ENCODE measurements around the gene BACH2. TPM values are rescaled to one million over a fixed set of nuclear protein-coding genes. Genes with fewer than 3 reads are reported as not detected.

Gene BACH2
- total RNA-seq, 2 experiments from 2014 or later: 75.1 to 77.9 TPM

DNA sequence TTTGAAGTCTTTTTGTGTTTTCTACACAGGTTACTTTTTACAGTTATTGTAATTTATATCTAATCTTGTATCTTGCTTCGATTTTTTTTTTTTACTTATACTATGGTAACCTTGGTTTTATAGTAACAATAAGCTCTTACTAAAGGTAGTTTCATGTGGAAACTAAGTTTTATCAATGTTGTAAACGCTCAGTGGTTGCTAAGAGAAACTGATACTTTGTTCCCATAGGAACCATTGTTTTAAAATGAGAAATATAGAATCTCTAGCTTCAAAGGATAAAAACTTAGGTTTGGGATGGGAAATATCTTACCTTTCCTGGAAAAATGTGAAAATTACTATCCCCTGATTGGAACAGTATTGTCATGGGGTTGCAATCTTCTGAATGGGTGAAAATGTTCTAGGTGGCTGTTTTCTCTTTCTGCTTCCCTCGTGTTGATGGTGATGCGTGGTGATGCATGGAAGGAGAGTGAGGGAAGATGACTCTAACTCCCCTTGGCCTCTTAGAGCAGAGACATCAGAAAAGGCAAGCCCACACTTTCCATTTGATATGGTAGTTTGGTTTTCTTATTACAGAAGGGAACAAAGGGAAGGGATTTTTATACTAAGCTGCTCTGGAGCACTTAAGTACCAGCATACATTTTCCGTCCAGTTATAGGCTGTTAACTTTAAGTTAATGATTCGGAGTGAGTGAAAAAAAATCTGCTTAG, 23.5 kb upstream of the BACH2 start:
- Mint-ChIP-seq H3K27ac (peak overlapping the region; percentile 71), H3K36me3 (ENCODE audit: low read depth) (no peaks in the 10 kb centered on the region), H3K4me3 (peak overlapping the region; percentile 3), H3K9me3 (no peaks in the 10 kb centered on the region), H3K4me1 (ENCODE audit: low read depth) (peaks cover 50% of the 10 kb centered on the region), H3K27me3 (ENCODE audit: low read depth) (no peaks in the 10 kb centered on the region)
- CTCF ChIA-PET: interaction anchor here (0.8 to 1.3 kb wide), 6 partner anchors 23 to 380 kb away, joined by 3 to 9 read pairs (median 3); no protein-coding TSS in a partner anchor
- intact Hi-C loops (cut with micrococcal nuclease): loop anchor here (1.0 kb wide), 9 partner anchors 7 to 153 kb away; partner anchors contain the start of gene BACH2
- peak; percentile 62 for DNase-seq

DNA sequence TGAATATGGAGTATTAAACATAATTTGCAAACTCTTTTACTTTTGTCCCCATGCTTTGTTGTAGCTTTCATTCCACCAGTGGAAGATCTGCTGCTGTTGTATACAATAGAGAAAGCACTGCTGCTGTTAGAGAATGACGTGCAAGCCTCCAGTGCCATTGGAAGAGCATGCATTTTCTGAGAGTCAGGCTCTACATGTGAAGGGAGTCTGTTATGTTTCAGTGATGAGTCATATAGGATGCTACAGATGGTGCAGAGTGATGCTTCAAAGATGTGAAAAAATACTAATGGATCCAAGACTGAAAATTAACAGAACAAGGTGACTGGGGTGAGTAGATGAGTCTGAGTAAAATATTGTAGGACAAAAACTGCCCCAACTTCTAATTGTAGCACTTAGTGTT, 22.4 kb upstream of the BACH2 start:
- no peaks in the 10 kb centered on the region for H3K27me3 Mint-ChIP-seq (ENCODE audit: low read depth)
- peak; percentile 55 for DNase-seq
- CTCF ChIA-PET: interaction anchor here (1.0 to 1.8 kb wide), 4 partner anchors 20 to 74 kb away, joined by 4 to 9 read pairs (median 6); no protein-coding TSS in a partner anchor
- no peak overlapping the region for H3K4me3 Mint-ChIP-seq
- H3K9me3 Mint-ChIP-seq: no peaks in the 10 kb centered on the region
- peaks cover 40% of the 10 kb centered on the region for H3K4me1 Mint-ChIP-seq (ENCODE audit: low read depth)
- H3K36me3 Mint-ChIP-seq (ENCODE audit: low read depth): no peaks in the 10 kb centered on the region
- intact Hi-C loops (cut with micrococcal nuclease): loop anchor here (1.0 kb wide), 4 partner anchors 8 to 139 kb away; no protein-coding TSS in a partner anchor
- H3K27ac Mint-ChIP-seq: peak overlapping the region; percentile 55

DNA sequence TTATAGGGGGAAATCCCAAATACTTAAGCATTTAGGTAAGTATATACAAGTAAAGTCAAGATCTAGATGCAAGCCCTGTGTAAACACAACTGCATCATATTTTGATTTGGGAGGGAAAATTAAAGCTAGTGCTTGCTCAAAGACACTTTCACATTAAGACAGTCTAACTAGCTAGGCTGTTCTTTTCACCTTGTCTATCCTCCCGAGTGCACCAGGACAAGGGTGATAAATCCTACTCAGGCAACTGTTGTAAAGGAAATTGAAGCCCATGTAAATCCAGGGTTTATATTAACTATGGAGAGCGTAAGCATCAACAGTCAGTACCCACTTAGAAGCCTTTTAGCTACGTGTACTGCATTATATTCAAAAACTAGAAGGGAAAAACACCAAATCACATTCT, 19.3 kb upstream of the BACH2 start:
- Mint-ChIP-seq H3K27ac (no peak overlapping the region), H3K4me3 (no peak overlapping the region), H3K27me3 (ENCODE audit: low read depth) (no peaks in the 10 kb centered on the region), H3K36me3 (ENCODE audit: low read depth) (no peaks in the 10 kb centered on the region), H3K4me1 (ENCODE audit: low read depth) (peaks cover 25% of the 10 kb centered on the region), H3K9me3 (no peaks in the 10 kb centered on the region)
- CTCF ChIA-PET: interaction anchor here (0.6 to 1.8 kb wide), 2 partner anchors 77 to 165 kb away, joined by 3 to 5 read pairs; no protein-coding TSS in a partner anchor
- intact Hi-C loops (cut with micrococcal nuclease): no loop called here
- DNase-seq: no peak

DNA sequence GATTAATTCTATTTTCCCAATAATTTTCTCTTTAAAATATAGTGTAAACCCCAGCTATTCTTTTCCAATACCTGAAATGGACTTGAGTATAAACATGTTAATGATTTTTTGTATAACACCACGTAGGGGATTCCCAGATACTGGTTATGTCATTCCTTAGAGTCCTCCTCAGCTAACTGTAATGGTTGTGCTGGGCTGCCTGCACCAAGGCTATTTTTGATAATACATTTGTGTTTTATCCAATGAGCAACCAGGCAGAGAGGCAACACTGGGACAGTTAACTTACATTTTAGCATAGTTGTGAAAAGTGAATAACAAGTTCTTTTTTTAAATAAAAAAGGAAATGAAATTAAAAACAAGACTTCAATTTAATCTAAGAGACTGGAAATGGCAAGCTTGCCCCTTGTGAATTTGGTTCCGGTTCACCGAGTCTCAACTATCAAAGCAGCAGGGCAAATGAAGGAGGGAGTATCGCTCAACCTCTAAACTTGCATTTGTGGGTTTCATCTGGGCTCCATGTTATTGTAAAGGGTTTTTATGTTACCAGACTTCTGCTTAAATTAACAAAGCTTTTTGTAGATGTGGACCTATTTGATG, 18.8 kb upstream of the BACH2 start:
- Mint-ChIP-seq H3K4me1 (ENCODE audit: low read depth) (peaks cover 20% of the 10 kb centered on the region), H3K27ac (no peak overlapping the region), H3K9me3 (no peaks in the 10 kb centered on the region), H3K36me3 (ENCODE audit: low read depth) (no peaks in the 10 kb centered on the region), H3K27me3 (ENCODE audit: low read depth) (no peaks in the 10 kb centered on the region), H3K4me3 (no peak overlapping the region)
- CTCF ChIA-PET: interaction anchor here (0.6 to 1.8 kb wide), 3 partner anchors 18 to 165 kb away, joined by 3 to 5 read pairs (median 3); no protein-coding TSS in a partner anchor
- DNase-seq: no peak
- intact Hi-C loops (cut with micrococcal nuclease): no loop called here

DNA sequence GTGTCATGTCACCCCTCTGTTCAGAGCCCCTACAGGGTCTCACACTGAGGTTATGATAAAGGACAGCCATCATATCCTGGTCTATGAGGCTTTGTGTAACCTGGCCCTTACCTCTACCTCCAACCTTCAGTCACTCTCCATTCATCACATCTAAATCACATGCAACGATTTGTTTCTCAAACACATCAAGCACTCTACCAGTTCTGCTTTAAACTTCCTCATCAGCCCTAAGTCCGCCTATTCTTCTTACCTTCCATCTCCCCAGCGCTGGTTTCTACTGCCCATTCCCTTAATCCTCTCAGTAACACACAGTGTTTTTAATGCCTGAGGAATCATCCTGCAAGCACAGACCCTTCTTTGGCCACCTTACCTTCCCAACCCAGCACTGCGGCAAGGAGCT, 17.9 kb upstream of the BACH2 start:
- DNase-seq: no peak
- H3K4me3 Mint-ChIP-seq: no peak overlapping the region
- H3K36me3 Mint-ChIP-seq (ENCODE audit: low read depth): no peaks in the 10 kb centered on the region
- CTCF ChIA-PET: interaction anchor here (1.2 kb wide), 1 partner anchor 17 kb away, joined by 3 read pairs; no protein-coding TSS in a partner anchor
- H3K9me3 Mint-ChIP-seq: no peaks in the 10 kb centered on the region
- peaks cover 10% of the 10 kb centered on the region for H3K4me1 Mint-ChIP-seq (ENCODE audit: low read depth)
- no peaks in the 10 kb centered on the region for H3K27me3 Mint-ChIP-seq (ENCODE audit: low read depth)
- no peak overlapping the region for H3K27ac Mint-ChIP-seq
- intact Hi-C loops (cut with micrococcal nuclease): no loop called here

DNA sequence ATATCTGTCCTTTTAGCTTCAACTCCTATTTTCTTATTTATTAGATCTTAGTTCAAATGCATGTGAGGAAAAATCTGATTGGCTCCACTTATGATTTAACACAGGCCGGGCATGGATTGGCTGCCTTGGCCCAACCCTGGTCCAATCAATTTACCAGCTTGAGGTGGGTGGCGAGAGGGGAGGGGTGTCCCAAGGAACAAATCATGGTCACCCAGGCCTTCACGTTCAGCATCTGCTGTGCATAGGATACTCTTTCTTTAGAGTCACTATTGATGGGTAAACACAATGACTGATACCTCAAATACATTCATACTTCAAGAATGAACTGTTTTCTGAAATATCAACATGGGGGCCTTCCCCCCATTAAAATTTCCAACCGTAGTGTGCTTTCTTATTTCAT, 14.9 kb upstream of the BACH2 start:
- H3K4me3 Mint-ChIP-seq: no peak overlapping the region
- peaks cover 2% of the 10 kb centered on the region for H3K27me3 Mint-ChIP-seq (ENCODE audit: low read depth)
- H3K9me3 Mint-ChIP-seq: no peaks in the 10 kb centered on the region
- intact Hi-C loops (cut with micrococcal nuclease): no loop called here
- no peak overlapping the region for H3K27ac Mint-ChIP-seq
- no peaks in the 10 kb centered on the region for H3K36me3 Mint-ChIP-seq (ENCODE audit: low read depth)
- H3K4me1 Mint-ChIP-seq (ENCODE audit: low read depth): peaks cover 6% of the 10 kb centered on the region
- no peak for DNase-seq
- CTCF ChIA-PET: interaction anchor here (0.6 kb wide), 1 partner anchor 192 kb away, joined by 3 read pairs; no protein-coding TSS in a partner anchor

DNA sequence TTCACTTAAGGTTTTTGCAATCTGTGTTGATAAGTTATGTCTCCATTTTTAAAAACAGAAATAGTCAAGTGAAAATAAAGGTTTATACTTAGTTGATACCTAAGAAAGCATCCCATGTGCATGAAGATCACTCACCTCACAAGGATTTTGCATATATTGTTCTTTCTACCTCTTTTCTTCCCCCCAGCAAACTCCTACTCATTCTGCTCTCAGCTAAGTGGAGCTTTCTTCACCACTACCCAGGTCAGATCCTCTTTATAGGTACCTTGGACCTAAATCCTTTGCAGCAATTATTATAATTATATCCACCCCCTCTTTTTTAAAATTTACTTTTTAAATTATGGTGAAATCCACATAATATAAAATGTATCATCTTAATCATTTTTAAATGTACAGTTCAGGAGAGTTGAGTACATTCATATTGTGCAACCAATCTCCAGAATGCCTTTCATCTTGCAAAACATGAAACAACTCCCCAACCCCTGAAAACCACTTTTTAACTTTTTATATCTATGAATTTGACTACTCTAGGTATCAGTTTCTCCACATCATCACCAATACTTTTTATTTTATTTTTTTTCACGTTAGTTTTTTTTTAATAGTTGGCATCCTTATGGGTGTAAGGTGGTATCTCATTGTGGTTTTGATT, 9.3 kb upstream of the BACH2 start:
- no peak overlapping the region for H3K27ac Mint-ChIP-seq
- peaks cover 5% of the 10 kb centered on the region for H3K27me3 Mint-ChIP-seq (ENCODE audit: low read depth)
- peaks cover 31% of the 10 kb centered on the region for H3K4me1 Mint-ChIP-seq (ENCODE audit: low read depth)
- CTCF ChIA-PET: interaction anchor here (1.0 to 1.1 kb wide), 3 partner anchors 19 to 87 kb away, joined by 3 to 4 read pairs (median 3); no protein-coding TSS in a partner anchor
- no peaks in the 10 kb centered on the region for H3K36me3 Mint-ChIP-seq (ENCODE audit: low read depth)
- intact Hi-C loops (cut with micrococcal nuclease): loop anchor here (1.0 kb wide), 2 partner anchors 13 to 20 kb away; no protein-coding TSS in a partner anchor
- H3K9me3 Mint-ChIP-seq: no peaks in the 10 kb centered on the region
- DNase-seq: no peak
- H3K4me3 Mint-ChIP-seq: no peak overlapping the region

DNA sequence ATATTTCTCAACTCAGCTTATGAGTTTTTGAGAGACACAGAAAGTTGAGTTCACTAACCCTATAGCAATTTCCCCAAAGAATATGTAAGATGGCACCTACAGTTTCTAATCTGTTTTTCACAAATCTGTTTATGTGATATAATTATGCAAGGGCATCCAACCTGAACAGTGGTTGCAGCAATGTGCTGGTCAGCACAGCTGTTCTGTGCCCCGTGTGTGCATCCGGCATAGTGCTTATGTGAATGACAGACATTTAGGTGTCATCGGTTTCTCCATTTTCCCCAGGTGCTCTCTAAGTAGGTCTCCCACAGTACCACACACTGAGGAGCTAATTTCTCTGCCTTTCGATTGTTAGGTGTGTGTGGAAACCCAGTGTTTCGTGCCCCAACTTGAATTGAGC, 7.7 kb upstream of the BACH2 start:
- intact Hi-C loops (cut with micrococcal nuclease): no loop called here
- no peak overlapping the region for H3K27ac Mint-ChIP-seq
- no peaks in the 10 kb centered on the region for H3K36me3 Mint-ChIP-seq (ENCODE audit: low read depth)
- no peaks in the 10 kb centered on the region for H3K9me3 Mint-ChIP-seq
- H3K4me1 Mint-ChIP-seq (ENCODE audit: low read depth): peaks cover 39% of the 10 kb centered on the region
- H3K27me3 Mint-ChIP-seq (ENCODE audit: low read depth): peaks cover 8% of the 10 kb centered on the region
- H3K4me3 Mint-ChIP-seq: no peak overlapping the region
- CTCF ChIA-PET: interaction anchor here (0.6 to 1.5 kb wide), 2 partner anchors 89 to 564 kb away, joined by 3 read pairs; no protein-coding TSS in a partner anchor
- DNase-seq: no peak

DNA sequence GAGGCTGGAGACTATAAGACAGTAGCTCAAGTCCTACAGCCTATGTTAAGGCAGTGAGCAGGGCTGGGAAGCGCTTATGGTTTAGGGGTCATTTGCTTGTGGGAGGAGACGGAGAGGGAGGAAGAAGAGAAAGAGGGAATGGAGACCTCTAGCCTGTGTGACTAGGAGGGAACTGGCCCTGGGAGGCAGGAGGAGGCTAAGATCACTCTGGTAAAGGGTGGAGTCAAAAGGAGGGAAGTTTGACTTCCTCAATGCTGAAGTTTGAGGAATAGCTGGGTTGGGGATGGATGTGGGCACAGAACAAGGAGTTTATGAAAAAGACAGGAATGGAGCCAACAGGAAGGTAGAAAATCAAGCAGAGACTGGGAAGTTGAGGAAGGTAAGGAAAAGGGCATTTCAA, 6.4 kb upstream of the BACH2 start:
- Mint-ChIP-seq H3K36me3 (ENCODE audit: low read depth) (no peaks in the 10 kb centered on the region), H3K27ac (no peak overlapping the region), H3K27me3 (ENCODE audit: low read depth) (peaks cover 8% of the 10 kb centered on the region), H3K4me3 (no peak overlapping the region), H3K9me3 (no peaks in the 10 kb centered on the region), H3K4me1 (ENCODE audit: low read depth) (peaks cover 45% of the 10 kb centered on the region)
- no peak for DNase-seq
- intact Hi-C loops (cut with micrococcal nuclease): no loop called here
- CTCF ChIA-PET: interaction anchor here (1.2 to 1.5 kb wide), 2 partner anchors 90 to 176 kb away, joined by 3 to 4 read pairs; no protein-coding TSS in a partner anchor

DNA sequence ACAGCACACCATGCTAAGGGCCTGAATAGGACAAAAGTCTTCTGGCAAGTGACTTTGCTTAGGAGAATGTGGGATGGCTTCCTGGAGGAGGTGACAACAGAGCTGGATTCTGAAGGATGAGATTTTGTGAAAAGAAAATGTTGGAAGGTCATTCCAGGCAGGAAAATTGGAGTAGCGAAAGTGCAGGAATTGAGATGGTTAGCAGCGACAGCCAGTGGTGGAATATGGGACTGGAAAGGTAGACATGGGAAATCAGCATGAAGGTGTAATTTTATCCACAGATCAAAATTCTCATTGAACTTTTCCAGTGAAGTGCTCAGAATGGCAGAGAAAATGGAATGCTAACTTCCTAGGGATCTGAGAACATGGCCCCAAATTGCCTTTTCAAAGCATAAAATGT, 5.7 kb upstream of the BACH2 start:
- no peak for DNase-seq
- H3K4me1 Mint-ChIP-seq (ENCODE audit: low read depth): peaks cover 52% of the 10 kb centered on the region
- intact Hi-C loops (cut with micrococcal nuclease): no loop called here
- H3K27me3 Mint-ChIP-seq (ENCODE audit: low read depth): peaks cover 8% of the 10 kb centered on the region
- CTCF ChIA-PET: interaction anchor here (1.2 kb wide), 1 partner anchor 176 kb away, joined by 4 read pairs; no protein-coding TSS in a partner anchor
- H3K27ac Mint-ChIP-seq: no peak overlapping the region
- H3K36me3 Mint-ChIP-seq (ENCODE audit: low read depth): no peaks in the 10 kb centered on the region
- no peak overlapping the region for H3K4me3 Mint-ChIP-seq
- no peaks in the 10 kb centered on the region for H3K9me3 Mint-ChIP-seq

DNA sequence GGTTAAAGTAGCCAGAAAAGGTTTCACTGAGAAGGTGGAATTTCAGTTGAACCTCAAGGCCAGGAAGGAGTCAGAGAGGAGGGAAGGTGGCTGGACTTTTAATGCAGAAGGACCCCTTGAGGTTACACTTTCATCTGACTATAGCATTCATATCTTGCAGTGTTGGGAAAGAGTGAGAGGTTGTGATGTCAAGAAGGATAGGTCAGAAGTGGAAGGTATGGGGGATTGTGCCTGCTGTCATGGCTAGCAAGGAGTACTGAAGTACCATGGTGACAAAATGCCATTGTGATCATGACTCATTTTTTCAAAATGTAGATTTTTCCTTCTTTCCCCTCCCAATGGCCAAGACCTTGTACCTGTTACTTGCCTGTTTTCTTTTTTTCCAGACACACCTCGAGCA, 5.2 kb upstream of the BACH2 start:
- peaks cover 50% of the 10 kb centered on the region for H3K4me1 Mint-ChIP-seq (ENCODE audit: low read depth)
- no peaks in the 10 kb centered on the region for H3K36me3 Mint-ChIP-seq (ENCODE audit: low read depth)
- intact Hi-C loops (cut with micrococcal nuclease): no loop called here
- no peaks in the 10 kb centered on the region for H3K9me3 Mint-ChIP-seq
- DNase-seq: no peak
- CTCF ChIA-PET: no interaction called here
- peaks cover 7% of the 10 kb centered on the region for H3K27me3 Mint-ChIP-seq (ENCODE audit: low read depth)
- no peak overlapping the region for H3K4me3 Mint-ChIP-seq
- no peak overlapping the region for H3K27ac Mint-ChIP-seq

DNA sequence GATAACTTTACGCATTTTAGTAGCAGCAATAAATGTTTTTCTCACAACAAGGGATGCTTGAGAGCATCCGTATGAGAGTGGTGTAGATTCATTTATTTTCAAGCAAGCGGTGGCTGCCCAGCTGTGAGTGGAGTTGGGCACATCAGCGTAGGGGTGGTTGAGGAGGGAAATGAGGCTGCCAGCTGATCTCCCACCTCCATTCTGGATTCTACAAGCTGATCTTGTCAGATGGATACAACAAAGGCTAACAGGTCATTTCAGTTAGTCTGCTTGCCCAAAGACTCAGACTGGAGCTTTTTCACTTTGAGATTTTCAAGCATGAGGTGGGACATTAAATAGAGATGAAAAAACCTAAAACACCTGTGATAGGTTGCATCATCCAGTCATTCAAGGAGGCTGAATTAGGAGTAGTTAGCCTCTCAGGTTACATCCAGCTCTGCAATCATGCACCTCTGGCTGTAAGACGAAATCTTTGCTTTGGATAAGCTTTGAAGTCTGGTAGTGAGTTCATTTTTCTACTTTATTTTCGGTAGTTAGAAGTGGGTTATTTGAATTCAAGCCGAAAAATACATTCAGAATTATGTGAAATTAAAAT, 1.9 kb upstream of the BACH2 start:
- peaks cover 6% of the 10 kb centered on the region for H3K27me3 Mint-ChIP-seq (ENCODE audit: low read depth)
- H3K4me3 Mint-ChIP-seq: peak overlapping the region; percentile 69
- no peak for DNase-seq
- no peak overlapping the region for H3K27ac Mint-ChIP-seq
- intact Hi-C loops (cut with micrococcal nuclease): loop anchor here (10.0 kb wide), 1 partner anchor 474 kb away; the partner anchor contains the start of gene CASP8AP2
- CTCF ChIA-PET: interaction anchor here (0.6 to 2.2 kb wide), 6 partner anchors 10 to 101 kb away, joined by 3 to 9 read pairs (median 4); no protein-coding TSS in a partner anchor
- H3K4me1 Mint-ChIP-seq (ENCODE audit: low read depth): peaks cover 36% of the 10 kb centered on the region
- peaks cover 20% of the 10 kb centered on the region for H3K36me3 Mint-ChIP-seq (ENCODE audit: low read depth)
- H3K9me3 Mint-ChIP-seq: no peaks in the 10 kb centered on the region

All from activated naive CD4-positive, alpha-beta T cell treated with anti-CD3 and anti-CD28 coated beads for 36 hours (primary cell).